GM12878 (cell line): ENCODE measurements around the gene LILRB5. TPM values are rescaled to one million over a fixed set of nuclear protein-coding genes. Genes with fewer than 3 reads are reported as not detected.

Experiments
- ATAC-seq: fragments of 200-7000 bp; cut with Tn5 transposase; 3 replicates; pipeline ENCODE4 v1.9.1; 2020; ENCODE audit warnings: mild to moderate bottlenecking, moderate library complexity
- BruUV-seq: library from RNA; stranded (reverse); fragments of 400-500 nt; replicated peaks from 2 replicates; lab custom pipeline; 2021; lab: Mats Ljungman, UMichigan
- CTCF ChIA-PET: fragments of 300-600 bp; sonication (Branson Sonifier 250); formaldehyde crosslinking; extraction: SDS; loops from one replicate; lab custom pipeline; 2021; ENCODE audit warnings: inconsistent platforms; lab: Yijun Ruan, JAX
- POLR2A ChIA-PET: fragments of 350-600 bp; formaldehyde crosslinking; extraction: SDS; loops from one replicate; lab custom pipeline; 2021; ENCODE audit warnings: inconsistent platforms; lab: Charles Lee
- RAD21 ChIA-PET: fragments of 300-600 bp; sonication (Branson Sonifier 250); formaldehyde crosslinking; loops from one replicate; lab custom pipeline; 2023; ENCODE audit warnings: antibody characterized with exemption; ENCODE audit not compliant: unreplicated experiment; lab: Charles Lee
- SMC1A ChIA-PET: fragments of 300-600 bp; sonication (Branson Sonifier 250); formaldehyde crosslinking; loops from one replicate; lab custom pipeline; 2023; ENCODE audit not compliant: unreplicated experiment, uncharacterized antibody; lab: Charles Lee
- DNase-seq: peaks from one replicate; pipeline ENCODE4 v3.0.0-alpha.2; 2011; ENCODE audit warnings: low read depth, low spot score
- FAIRE-seq: peaks from 3 replicates; lab custom pipeline; 2011; peaks lifted over from hg19 to GRCh38; lab: Jason Lieb, UNC
- H2AFZ ChIP-seq: 2 replicates; pipeline ENCODE4 v1.6.0; 2011; ENCODE audit warnings: low read depth, low read length, control low read depth; ENCODE audit not compliant: control insufficient read depth
- H3K27ac ChIP-seq: 2 replicates; pipeline ENCODE4 v1.5.1; 2011; ENCODE audit warnings: control low read depth; ENCODE audit not compliant: control insufficient read depth, insufficient read depth
- H3K27me3 ChIP-seq, 2 experiments: replicated peaks in 1 of 2; 2 replicates each; pipeline versions ENCODE4 v1.6.0 to v1.6.1; 2011; ENCODE audit warnings: low read length in 1 of 2; ENCODE audit not compliant: control insufficient read depth in 2 of 2, insufficient read depth in 2 of 2
- H3K36me3 ChIP-seq, 2 experiments: 2 replicates each; pipeline ENCODE4 v1.5.1; 2011; ENCODE audit warnings: low read length in 1 of 2; ENCODE audit not compliant: control insufficient read depth in 2 of 2, insufficient read depth in 2 of 2
- H3K4me1 ChIP-seq: 2 replicates; pipeline ENCODE4 v1.6.1; 2011; ENCODE audit warnings: mild to moderate bottlenecking, low read length, moderate library complexity, mixed read lengths; ENCODE audit not compliant: control insufficient read depth, insufficient read depth
- H3K4me2 ChIP-seq: 2 replicates; pipeline ENCODE4 v1.6.0; 2011; ENCODE audit warnings: control low read depth; ENCODE audit not compliant: control insufficient read depth, insufficient read depth
- H3K4me3 ChIP-seq: fragments of 200-600 bp; sonication (generic); 2 replicates; pipeline ENCODE4 v1.5.1; 2016
- H3K79me2 ChIP-seq: 2 replicates; pipeline ENCODE4 v1.6.0; 2011; ENCODE audit warnings: low read length; ENCODE audit not compliant: control insufficient read depth, insufficient read depth
- H3K9ac ChIP-seq: 2 replicates; pipeline ENCODE4 v1.8.0; 2011; ENCODE audit warnings: low read length, control low read depth, mixed read lengths; ENCODE audit not compliant: control insufficient read depth, insufficient read depth
- H3K9me3 ChIP-seq: replicated peaks from 3 replicates; pipeline ENCODE4 v1.5.1; 2011; ENCODE audit warnings: mild to moderate bottlenecking, low read length; ENCODE audit not compliant: control insufficient read depth, insufficient read depth
- H4K20me1 ChIP-seq: 2 replicates; pipeline ENCODE4 v1.6.0; 2011; ENCODE audit not compliant: control insufficient read depth, insufficient read depth
- DPF2 ChIP-seq: fragments of 450-650 bp; IDR thresholded peaks from 2 replicates; pipeline ENCODE4 v1.6.1; 2017; ENCODE audit warnings: mild to moderate bottlenecking
- EGR1 ChIP-seq, 2 experiments: IDR thresholded peaks; 1 replicate in 1 of 2; 2 replicates in 1 of 2; pipeline ENCODE4 v1.6.1; 2011 to 2012; ENCODE audit warnings: low read depth in 2 of 2, low read length in 2 of 2, borderline replicate concordance in 1 of 2, mild to moderate bottlenecking in 1 of 2, moderate library complexity in 1 of 2
- FOS ChIP-seq: IDR thresholded peaks from 3 replicates; pipeline ENCODE4 v1.6.1; 2011; ENCODE audit warnings: borderline replicate concordance; ENCODE audit not compliant: insufficient read length; ENCODE audit errors: extremely low read depth
- IKZF2 ChIP-seq, 2 experiments: fragments of 450-650 bp; IDR thresholded peaks; 2 replicates each; pipeline ENCODE4 v1.6.1; 2017; ENCODE audit warnings: mild to moderate bottlenecking in 2 of 2, moderate library complexity in 2 of 2
- IRF5 ChIP-seq: fragments of 450-650 bp; IDR thresholded peaks from 2 replicates; pipeline ENCODE4 v1.6.1; 2017; ENCODE audit warnings: borderline replicate concordance
- MYC ChIP-seq: IDR thresholded peaks from 2 replicates; pipeline ENCODE4 v1.6.1; 2011; ENCODE audit warnings: mild to moderate bottlenecking, low read length, moderate library complexity, inconsistent platforms; ENCODE audit not compliant: insufficient read depth, insufficient replicate concordance, insufficient read length, severe bottlenecking
- NFIC ChIP-seq: IDR thresholded peaks from 2 replicates; pipeline ENCODE4 v1.6.1; 2012; ENCODE audit warnings: low read depth, mild to moderate bottlenecking, inconsistent platforms, low read length, moderate library complexity
- NR2C2 ChIP-seq: IDR thresholded peaks from 2 replicates; pipeline ENCODE4 v1.6.1; 2011; ENCODE audit warnings: borderline replicate concordance, low read depth; ENCODE audit not compliant: control insufficient read depth, insufficient read length
- SREBF2 ChIP-seq: IDR thresholded peaks from 2 replicates; pipeline ENCODE4 v1.6.1; 2012; ENCODE audit warnings: mild to moderate bottlenecking, low read length
- TCF7 ChIP-seq: IDR thresholded peaks from 2 replicates; pipeline ENCODE4 v1.6.1; 2014; ENCODE audit warnings: antibody characterized with exemption, borderline replicate concordance
- WGBS: methylation state at CpG from one replicate; pipeline ENCODE4 v1.1.6; 2016; ENCODE audit warnings: low lambda C conversion rate; ENCODE audit not compliant: insufficient replicate concordance, insufficient coverage; ENCODE audit errors: missing lambda C conversion rate; 5-methylcytosine and 5-hydroxymethylcytosine counted together
- in situ Hi-C: fragments of 300-500 bp; cut with MboI; formaldehyde crosslinking; loops from 9 replicates; pipeline ENCODE4 v1.14.3; 2018; ENCODE audit warnings: mixed read lengths
- intact Hi-C: fragments of 100-400 bp; cut with micrococcal nuclease; formaldehyde crosslinking; loops from one replicate; pipeline ENCODE4 v1.14.2; 2022; ENCODE audit not compliant: unreplicated experiment
- polyA plus RNA-seq, 11 experiments: library from polyadenylated mRNA; depleted of rRNA in 4 of 11; unstranded in 6 of 11; stranded (reverse) in 5 of 11; fragments of >200 nt; fragmentation: Nextera tagmentation in 4 of 11; fragmentation: Illumina TruSeq in 1 of 11; extraction: Ambion mirVana in 4 of 11; extraction: Trizol in 1 of 11; gene quantifications; 1 replicate in 1 of 11; 2 replicates in 10 of 11; pipeline versions ENCODE4 v1.2.1 to v1.2.3, GENCODE V29; 2011 to 2016; ENCODE audit warnings: inconsistent platforms in 2 of 11, missing spikeins in 2 of 11, low read depth in 1 of 11
- total RNA-seq, 4 experiments: library from RNA; depleted of rRNA in 3 of 4; stranded (reverse); fragments of >200 nt in 3 of 4; fragmentation: Illumina TruSeq in 1 of 4; extraction: Trizol in 1 of 4; gene quantifications; 2 replicates each; pipeline versions ENCODE4 v1.2.1 to v1.2.3, GENCODE V29; 2013 to 2021

The LILRB5 gene
- total and polyA plus RNA-seq, 10 of the 15 experiments (the other 5 are each of a cell fraction or from before 2014, with no cell fraction given) = 0.01 to 0.13 TPM; not detected in 8

GRCh38 chr19:54209811-54210494, 47.1 kb downstream of the LILRB5 start:
- RAD21 ChIA-PET = no interaction called here
- FAIRE-seq (no peak), DNase-seq (no peak), ATAC-seq (peak; percentile 21)
- WGBS = 67% methylated on average over 10 of the region's 10 CpGs
- CTCF ChIA-PET = no interaction called here
- Histone ChIP-seq H3K4me3 (no peak overlapping the region), H4K20me1 (peaks cover 12% of the 10 kb centered on the region), H3K27me3 (no peaks in the 10 kb centered on the region), H2AFZ (no peak overlapping the region), H3K4me1 (peaks cover 55% of the 10 kb centered on the region), H3K9ac (no peak overlapping the region), H3K79me2 (peaks cover 18% of the 10 kb centered on the region), H3K27ac (peak overlapping the region; percentile 16; the same call in 1 of the 2 replicates), H3K9me3 (no peaks in the 10 kb centered on the region), H3K36me3 (peaks cover 13 to 20% of the 10 kb centered on the region in 2 experiments), H3K4me2 (peak overlapping the region; percentile 58; the same call in 1 of the 2 replicates)
- POLR2A ChIA-PET = interaction anchor here (1.5 kb wide), 1 partner anchor 18 kb away, joined by 3 read pairs; the partner anchor contains the start of gene TSEN34
- SMC1A ChIA-PET = interaction anchor here (1.2 kb wide), 1 partner anchor 10 kb away, joined by 3 read pairs; no protein-coding TSS in a partner anchor
- BruUV-seq = no TSS peak
- intact Hi-C loops (no loop called here), in situ Hi-C loops (no loop called here)
- TF ChIP-seq NFIC (no peak), MYC (no peak), DPF2 (no peak), IRF5 (no peak), FOS (no peak), SREBF2 (no peak), NR2C2 (no peak), IKZF2 (IDR thresholded peaks at IDR 0.05) (no peak), TCF7 (no peak), EGR1 (IDR thresholded peaks at IDR 0.05; ENCODE audit: borderline replicate concordance in 1 of 2, low read depth in 2 of 2, low read length in 2 of 2) (no peak)
